Ovary (tissue), 3 donors: Measurements from ENCODE around the gene NDUFA12.

Source experiments
- EP300 ChIP-seq: sonication (generic); formaldehyde crosslinking; IDR thresholded peaks from one replicate; pipeline ENCODE4 v1.6.1; 2017; ENCODE audit warnings: antibody characterized with exemption
- TF ChIP-seq, protein P1 (sequence below), 3 donors: fragments of 450-650 bp in 2 of 3; fragments of 200-600 bp in 1 of 3; IDR thresholded peaks; one replicate each; pipeline versions ENCODE4 v1.5.1 to v1.8.0; 2016 to 2022; ENCODE audit warnings: antibody characterized with exemption in 3 of 3, mild to moderate bottlenecking in 1 of 3
- donor health status: DM: no; HTN: no; CAD: no.

GRCh38 chr12:95051241-95051640, 47.7 kb upstream of the NDUFA12 start:
- TF ChIP-seq, protein P1, sequence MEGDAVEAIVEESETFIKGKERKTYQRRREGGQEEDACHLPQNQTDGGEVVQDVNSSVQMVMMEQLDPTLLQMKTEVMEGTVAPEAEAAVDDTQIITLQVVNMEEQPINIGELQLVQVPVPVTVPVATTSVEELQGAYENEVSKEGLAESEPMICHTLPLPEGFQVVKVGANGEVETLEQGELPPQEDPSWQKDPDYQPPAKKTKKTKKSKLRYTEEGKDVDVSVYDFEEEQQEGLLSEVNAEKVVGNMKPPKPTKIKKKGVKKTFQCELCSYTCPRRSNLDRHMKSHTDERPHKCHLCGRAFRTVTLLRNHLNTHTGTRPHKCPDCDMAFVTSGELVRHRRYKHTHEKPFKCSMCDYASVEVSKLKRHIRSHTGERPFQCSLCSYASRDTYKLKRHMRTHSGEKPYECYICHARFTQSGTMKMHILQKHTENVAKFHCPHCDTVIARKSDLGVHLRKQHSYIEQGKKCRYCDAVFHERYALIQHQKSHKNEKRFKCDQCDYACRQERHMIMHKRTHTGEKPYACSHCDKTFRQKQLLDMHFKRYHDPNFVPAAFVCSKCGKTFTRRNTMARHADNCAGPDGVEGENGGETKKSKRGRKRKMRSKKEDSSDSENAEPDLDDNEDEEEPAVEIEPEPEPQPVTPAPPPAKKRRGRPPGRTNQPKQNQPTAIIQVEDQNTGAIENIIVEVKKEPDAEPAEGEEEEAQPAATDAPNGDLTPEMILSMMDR (IDR thresholded peaks at IDR 0.05) = no peak
- TF ChIP-seq EP300 = no peak
